Endodermal cell (in vitro differentiated cells): ENCODE measurements around the gene ARHGEF18. TPM values are rescaled to one million over a fixed set of nuclear protein-coding genes. Genes with fewer than 3 reads are reported as not detected.

Source experiments
- DNase-seq: peaks from one replicate; pipeline ENCODE4 v3.0.0-alpha.2; 2017
- H3K27ac ChIP-seq: 2 replicates; pipeline ENCODE4 v1.5.1; 2013; ENCODE audit warnings: mild to moderate bottlenecking, low read depth, low read length, moderate library complexity
- H3K27me3 ChIP-seq: 2 replicates; pipeline ENCODE4 v1.6.1; 2013; ENCODE audit warnings: mild to moderate bottlenecking, low read length, moderate library complexity; ENCODE audit not compliant: insufficient read depth, control insufficient read depth, poor library complexity, severe bottlenecking
- H3K36me3 ChIP-seq: 2 replicates; pipeline ENCODE4 v1.7.0; 2013; ENCODE audit warnings: mild to moderate bottlenecking, low read length, moderate library complexity; ENCODE audit not compliant: control insufficient read depth, insufficient read depth
- H3K4me1 ChIP-seq: one replicate; pipeline ENCODE4 v1.7.0; 2013; ENCODE audit warnings: low read length; ENCODE audit not compliant: control insufficient read depth, insufficient read depth
- H3K4me3 ChIP-seq: 2 replicates; pipeline ENCODE4 v1.5.1; 2013; ENCODE audit warnings: mild to moderate bottlenecking, low read length, moderate library complexity
- H3K9ac ChIP-seq: 2 replicates; pipeline ENCODE4 v1.6.1; 2013; ENCODE audit warnings: mild to moderate bottlenecking, low read length, moderate library complexity; ENCODE audit not compliant: poor library complexity, severe bottlenecking; ENCODE audit errors: extremely low read depth
- H3K9me3 ChIP-seq: 2 replicates; pipeline ENCODE4 v1.6.1; 2013; ENCODE audit warnings: mild to moderate bottlenecking, low read length, moderate library complexity; ENCODE audit not compliant: control insufficient read depth
- H3K27ac Mint-ChIP-seq: 2 replicates; pipeline ENCODE4 v1.8.0; 2020; ENCODE audit warnings: mixed read lengths
- H3K27me3 Mint-ChIP-seq: 2 replicates; pipeline ENCODE4 v1.8.0; 2021; ENCODE audit warnings: mild to moderate bottlenecking, mixed read lengths; ENCODE audit not compliant: insufficient read depth
- H3K36me3 Mint-ChIP-seq: 2 replicates; pipeline ENCODE4 v1.8.0; 2020; ENCODE audit warnings: low read depth, mixed read lengths
- H3K4me1 Mint-ChIP-seq: 2 replicates; pipeline ENCODE4 v1.8.0; 2020; ENCODE audit warnings: mixed read lengths
- H3K4me3 Mint-ChIP-seq: 2 replicates; pipeline ENCODE4 v1.8.0; 2020; ENCODE audit warnings: mild to moderate bottlenecking, moderate library complexity, mixed read lengths
- H3K9me3 Mint-ChIP-seq: 2 replicates; pipeline ENCODE4 v1.8.0; 2020; ENCODE audit warnings: mild to moderate bottlenecking, mixed read lengths
- CTCF ChIP-seq: fragments of 200-600 bp; sonication (generic); conservative IDR thresholded peaks from 2 replicates; pipeline ENCODE4 v1.5.0; 2021; ENCODE audit warnings: antibody characterized with exemption, mild to moderate bottlenecking
- WGBS, 2 experiments: methylation state at CpG; one replicate each; pipeline versions ENCODE4 v1.1.5 to v1.1.7; 2013; ENCODE audit warnings: missing lambda C conversion rate in 2 of 2, mixed read lengths in 1 of 2; ENCODE audit not compliant: insufficient coverage in 1 of 2, insufficient read length in 1 of 2; 5-methylcytosine and 5-hydroxymethylcytosine counted together
- total RNA-seq, 2 donors: library from RNA; stranded (reverse); fragmentation: NEBNext Ultra II Directional in 1 of 2; extraction: Animal tissue kit (Norgen Biotek cat#: 25700) in 1 of 2; gene quantifications; 2 replicates in 1 of 2; 3 replicates in 1 of 2; pipeline ENCODE4 v1.2.1, GENCODE V29; 2021

Gene ARHGEF18
- total RNA-seq, 2 donors from 2014 or later = 51.7 to 53.3 TPM

DNA sequence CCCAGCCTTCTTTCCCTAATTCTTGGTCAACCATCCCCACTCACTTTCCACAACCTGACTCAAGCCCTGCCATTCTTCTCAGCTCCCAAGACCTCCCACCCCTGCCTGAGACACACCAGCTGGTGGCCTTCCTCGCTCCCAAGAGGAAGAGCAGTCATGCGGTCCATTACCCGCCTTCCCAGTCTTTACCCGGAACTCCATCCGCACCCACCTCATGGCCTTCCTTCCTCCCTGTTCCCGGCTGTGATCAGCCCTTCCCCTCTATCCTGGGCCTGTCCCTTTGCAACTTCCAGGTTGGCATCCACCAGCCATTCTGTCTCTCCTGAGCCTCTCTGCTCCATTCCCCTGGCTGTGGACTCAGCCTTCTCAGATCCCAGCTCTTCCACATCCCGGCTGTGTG lies 35.9 kb upstream of the ARHGEF18 start:
- Histone ChIP-seq H3K4me3 (no peak overlapping the region), H3K9ac (no peak overlapping the region), H3K27me3 (no peaks in the 10 kb centered on the region), H3K36me3 (no peaks in the 10 kb centered on the region), H3K4me1 (no peaks in the 10 kb centered on the region), H3K9me3 (no peaks in the 10 kb centered on the region), H3K27ac (no peak overlapping the region)
- no peak for DNase-seq
- peaks cover 2% of the 10 kb centered on the region for H3K27me3 Mint-ChIP-seq
- 89 to 93% methylated on average over 5 to 7 of the region's 7 CpGs for WGBS, 2 experiments
- H3K36me3 Mint-ChIP-seq = no peaks in the 10 kb centered on the region
- H3K9me3 Mint-ChIP-seq = peaks cover 17% of the 10 kb centered on the region
- no peaks in the 10 kb centered on the region for H3K4me1 Mint-ChIP-seq
- no peak overlapping the region for H3K27ac Mint-ChIP-seq
- H3K4me3 Mint-ChIP-seq = no peak overlapping the region
- no peak for TF ChIP-seq CTCF

- H3K27ac ChIP-seq = no peak overlapping the region
- TF ChIP-seq CTCF = no peak
- Mint-ChIP-seq H3K4me3 (no peak overlapping the region), H3K4me1 (peaks cover 3% of the 10 kb centered on the region), H3K9me3 (peaks cover 24% of the 10 kb centered on the region), H3K36me3 (no peaks in the 10 kb centered on the region), H3K27ac (no peak overlapping the region), H3K27me3 (no peaks in the 10 kb centered on the region)
- peaks cover 3% of the 10 kb centered on the region for H3K9me3 ChIP-seq
- no peak overlapping the region for H3K4me3 ChIP-seq
- no peaks in the 10 kb centered on the region for H3K4me1 ChIP-seq
- DNase-seq = no peak
- no peaks in the 10 kb centered on the region for H3K36me3 ChIP-seq
- H3K9ac ChIP-seq = no peak overlapping the region
- no peaks in the 10 kb centered on the region for H3K27me3 ChIP-seq
- WGBS, 2 experiments = 46% methylated on average over 2 of the region's 2 CpGs; no CpG with 5 or more reads in 1 of the 2 experiments
Observed at GRCh38 chr19:7318176-7318575, 30.6 kb upstream of the ARHGEF18 start.

GRCh38 chr19:7326105-7326877 lies 22.4 kb upstream of the ARHGEF18 start:
- peaks cover 1% of the 10 kb centered on the region for H3K27me3 Mint-ChIP-seq

More at GRCh38 chr19:7326105-7326877, 22.4 kb upstream of the ARHGEF18 start:
- Mint-ChIP-seq H3K27ac (no peak overlapping the region), H3K9me3 (peaks cover 7% of the 10 kb centered on the region), H3K4me3 (no peak overlapping the region), H3K4me1 (peaks cover under 1% of the 10 kb centered on the region), H3K36me3 (no peaks in the 10 kb centered on the region)
- DNase-seq = peak; percentile 93
- H3K27me3 ChIP-seq = no peaks in the 10 kb centered on the region
- no peak overlapping the region for H3K27ac ChIP-seq
- 71 to 78% methylated on average over 9 of the region's 10 CpGs for WGBS, 2 experiments
- peak; percentile 79 for TF ChIP-seq CTCF
- no peak overlapping the region for H3K4me3 ChIP-seq
- H3K4me1 ChIP-seq = no peaks in the 10 kb centered on the region
- no peak overlapping the region for H3K9ac ChIP-seq
- H3K36me3 ChIP-seq = no peaks in the 10 kb centered on the region
- peaks cover 4% of the 10 kb centered on the region for H3K9me3 ChIP-seq
